Keratinocyte (primary cell): Measurements from ENCODE around the gene ABLIM1. TPM values are rescaled to one million over a fixed set of nuclear protein-coding genes. Genes with fewer than 3 reads are reported as not detected.

Source experiments
- DNase-seq: peaks from one replicate; pipeline ENCODE4 v3.0.0-alpha.2; 2011; ENCODE audit warnings: low read depth, missing footprints, low spot score
- FAIRE-seq: peaks from 2 replicates; lab custom pipeline; 2011; peaks lifted over from hg19 to GRCh38; lab: Jason Lieb, UNC
- H2AFZ ChIP-seq: 2 replicates; pipeline ENCODE4 v1.6.0; 2012; ENCODE audit warnings: low read length, control low read depth, inconsistent platforms; ENCODE audit not compliant: control insufficient read depth
- H3K27ac ChIP-seq: 2 replicates; pipeline ENCODE4 v1.5.1; 2011; ENCODE audit warnings: low read length; ENCODE audit not compliant: control insufficient read depth, insufficient read depth
- H3K27me3 ChIP-seq: 3 replicates; pipeline ENCODE4 v1.6.0; 2011; ENCODE audit warnings: low read length; ENCODE audit not compliant: control insufficient read depth, insufficient read depth; ENCODE audit errors: extremely low read depth
- H3K36me3 ChIP-seq, 2 experiments: 2 replicates in 1 of 2; 3 replicates in 1 of 2; pipeline ENCODE4 v1.5.1; 2011; ENCODE audit warnings: low read length in 2 of 2, mild to moderate bottlenecking in 1 of 2; ENCODE audit not compliant: control insufficient read depth in 2 of 2, insufficient read depth in 2 of 2; ENCODE audit errors: extremely low read depth in 1 of 2
- H3K4me1 ChIP-seq: 3 replicates; pipeline ENCODE4 v1.5.1; 2011; ENCODE audit warnings: low read length; ENCODE audit not compliant: control insufficient read depth, insufficient read depth; ENCODE audit errors: extremely low read depth
- H3K4me2 ChIP-seq: 3 replicates; pipeline ENCODE4 v1.6.0; 2011; ENCODE audit warnings: low read depth, low read length; ENCODE audit not compliant: control insufficient read depth, insufficient read depth; ENCODE audit errors: extremely low read depth
- H3K4me3 ChIP-seq, 3 experiments: fragments of 200-600 bp in 1 of 3; sonication (generic) in 1 of 3; 2 replicates in 2 of 3; 3 replicates in 1 of 3; pipeline ENCODE4 v1.5.1; 2011 to 2016; ENCODE audit warnings: low read length in 3 of 3, mild to moderate bottlenecking in 3 of 3, control low read depth in 2 of 3, inconsistent platforms in 1 of 3, low read depth in 1 of 3, mixed read lengths in 1 of 3, mixed run types in 1 of 3, moderate library complexity in 1 of 3; ENCODE audit not compliant: control insufficient read depth in 2 of 3, insufficient read depth in 2 of 3; ENCODE audit errors: extremely low read depth in 1 of 3
- H3K79me2 ChIP-seq: 2 replicates; pipeline ENCODE4 v1.6.0; 2012; ENCODE audit warnings: low read length; ENCODE audit not compliant: control insufficient read depth, insufficient read depth
- H3K9ac ChIP-seq: 3 replicates; pipeline ENCODE4 v1.6.0; 2011; ENCODE audit warnings: low read length; ENCODE audit not compliant: control insufficient read depth, insufficient read depth; ENCODE audit errors: extremely low read depth
- H3K9me1 ChIP-seq: 3 replicates; pipeline ENCODE4 v1.6.0; 2011; ENCODE audit warnings: low read length; ENCODE audit not compliant: control insufficient read depth, insufficient read depth; ENCODE audit errors: extremely low read depth
- H3K9me3 ChIP-seq: 2 replicates; pipeline ENCODE4 v1.5.1; 2012; ENCODE audit warnings: low read depth, low read length; ENCODE audit not compliant: control insufficient read depth
- H4K20me1 ChIP-seq: 3 replicates; pipeline ENCODE4 v1.6.0; 2011; ENCODE audit warnings: low read length; ENCODE audit not compliant: control insufficient read depth, insufficient read depth; ENCODE audit errors: extremely low read depth
- CTCF ChIP-seq, 3 experiments: IDR thresholded peaks in 1 of 3; conservative IDR thresholded peaks in 1 of 3; optimal IDR thresholded peaks in 1 of 3; 2 replicates in 2 of 3; 3 replicates in 1 of 3; pipeline versions ENCODE3 to v1.5.1; 2011; ENCODE audit warnings: low read length in 3 of 3, mild to moderate bottlenecking in 3 of 3, moderate library complexity in 2 of 3, control low read depth in 1 of 3, inconsistent platforms in 1 of 3; ENCODE audit not compliant: insufficient read depth in 2 of 3; ENCODE audit errors: extremely low read depth in 1 of 3
- EZH2 ChIP-seq: IDR thresholded peaks from one replicate; pipeline ENCODE4 v1.6.1; 2012; ENCODE audit warnings: inconsistent platforms, mild to moderate bottlenecking, low read length, moderate library complexity
- dilution Hi-C: fragments of 300-500 bp; cut with MboI; formaldehyde crosslinking; loops from one replicate; pipeline ENCODE4 v1.7.0; 2020; ENCODE audit warnings: low sequenced_read_pairs; ENCODE audit not compliant: extremely low pct_ligation_motif_present
- polyA plus RNA-seq, 5 experiments: library from polyadenylated mRNA; depleted of rRNA in 3 of 5; stranded (reverse) in 3 of 5; stranded (forward) in 1 of 5; unstranded in 1 of 5; fragments of >200 nt; gene quantifications; 1 replicate in 1 of 5; 2 replicates in 3 of 5; 3 replicates in 1 of 5; pipeline versions ENCODE4 v1.2.1 to v1.2.3, GENCODE V29; 2011 to 2012; ENCODE audit warnings: missing spikeins in 2 of 5, low read depth in 1 of 5, low replicate concordance in 1 of 5

The ABLIM1 gene
- polyA plus RNA-seq, 1 donor (not counting 4 experiments of a cell fraction or from before 2014, with no cell fraction given): 55.2 TPM

- H3K9ac ChIP-seq: no peak overlapping the region
- H3K27ac ChIP-seq: no peak overlapping the region
- H3K27me3 ChIP-seq: no peaks in the 10 kb centered on the region
- FAIRE-seq (no peak), DNase-seq (no peak)
- no peaks in the 10 kb centered on the region for H4K20me1 ChIP-seq
- no peak overlapping the region for H3K4me2 ChIP-seq
- H3K4me3 ChIP-seq: no peak overlapping the region
- H3K79me2 ChIP-seq: no peaks in the 10 kb centered on the region
- no peaks in the 10 kb centered on the region for H3K36me3 ChIP-seq
- H3K9me3 ChIP-seq: no peaks in the 10 kb centered on the region
- peak overlapping the region; percentile 18 for H2AFZ ChIP-seq
- no peaks in the 10 kb centered on the region for H3K9me1 ChIP-seq
- dilution Hi-C loops: no loop called here
- H3K4me1 ChIP-seq: peaks cover 14% of the 10 kb centered on the region
- TF ChIP-seq EZH2: no peak
- TF ChIP-seq CTCF (optimal IDR thresholded peaks at IDR 0.05 in 1 of 3, IDR thresholded peaks at IDR 0.05 in 1 of 3, conservative IDR thresholded peaks at IDR 0.05 in 1 of 3; ENCODE audit: extremely low read depth in 1 of 3, insufficient read depth in 2 of 3, low read length in 3 of 3): no peak
These were observed 86.6 kb downstream of the ABLIM1 start for GRCh38 chr10:114571316-114571999.

DNA sequence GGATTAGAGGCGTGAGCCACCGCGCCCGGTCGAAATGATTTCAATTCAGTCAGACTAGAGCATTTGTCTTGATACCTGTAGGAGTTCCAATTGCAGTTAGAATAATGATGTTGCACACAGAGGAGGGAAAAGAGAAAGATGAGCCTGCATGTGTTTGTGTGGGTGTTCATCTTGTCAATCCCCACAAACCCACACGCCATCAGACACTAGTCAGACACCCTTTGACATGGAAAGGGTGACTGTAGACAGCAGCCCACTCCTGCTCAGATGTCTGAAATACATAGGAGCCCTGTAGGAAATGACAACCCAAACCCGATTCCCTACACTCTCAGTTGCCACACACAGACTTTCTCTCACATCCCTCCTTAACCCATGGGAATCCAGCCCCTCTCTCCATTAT is 92.0 kb downstream of the ABLIM1 start:
- Histone ChIP-seq H3K4me2 (no peak overlapping the region), H3K27ac (no peak overlapping the region), H3K79me2 (no peaks in the 10 kb centered on the region), H3K9ac (no peak overlapping the region), H3K9me3 (no peaks in the 10 kb centered on the region), H3K4me1 (peaks cover under 1% of the 10 kb centered on the region), H3K9me1 (no peaks in the 10 kb centered on the region), H4K20me1 (no peaks in the 10 kb centered on the region), H2AFZ (no peak overlapping the region), H3K36me3 (no peaks in the 10 kb centered on the region), H3K4me3 (no peak overlapping the region), H3K27me3 (no peaks in the 10 kb centered on the region)
- TF ChIP-seq CTCF (optimal IDR thresholded peaks at IDR 0.05 in 1 of 3, IDR thresholded peaks at IDR 0.05 in 1 of 3, conservative IDR thresholded peaks at IDR 0.05 in 1 of 3; ENCODE audit: extremely low read depth in 1 of 3, insufficient read depth in 2 of 3, low read length in 3 of 3) (no peak), EZH2 (no peak)
- FAIRE-seq: no peak
- DNase-seq: no peak
- dilution Hi-C loops: no loop called here
